GM21737 (cell line): ENCODE data around the gene TOM1L2.

Source experiments
- ATAC-seq: cut with Tn5 transposase; IDR thresholded peaks from one replicate; pipeline ENCODE4 v1.9.1; 2021; ENCODE audit warnings: mild to moderate bottlenecking, moderate library complexity; ENCODE audit not compliant: unreplicated experiment

The TOM1L2 gene

DNA sequence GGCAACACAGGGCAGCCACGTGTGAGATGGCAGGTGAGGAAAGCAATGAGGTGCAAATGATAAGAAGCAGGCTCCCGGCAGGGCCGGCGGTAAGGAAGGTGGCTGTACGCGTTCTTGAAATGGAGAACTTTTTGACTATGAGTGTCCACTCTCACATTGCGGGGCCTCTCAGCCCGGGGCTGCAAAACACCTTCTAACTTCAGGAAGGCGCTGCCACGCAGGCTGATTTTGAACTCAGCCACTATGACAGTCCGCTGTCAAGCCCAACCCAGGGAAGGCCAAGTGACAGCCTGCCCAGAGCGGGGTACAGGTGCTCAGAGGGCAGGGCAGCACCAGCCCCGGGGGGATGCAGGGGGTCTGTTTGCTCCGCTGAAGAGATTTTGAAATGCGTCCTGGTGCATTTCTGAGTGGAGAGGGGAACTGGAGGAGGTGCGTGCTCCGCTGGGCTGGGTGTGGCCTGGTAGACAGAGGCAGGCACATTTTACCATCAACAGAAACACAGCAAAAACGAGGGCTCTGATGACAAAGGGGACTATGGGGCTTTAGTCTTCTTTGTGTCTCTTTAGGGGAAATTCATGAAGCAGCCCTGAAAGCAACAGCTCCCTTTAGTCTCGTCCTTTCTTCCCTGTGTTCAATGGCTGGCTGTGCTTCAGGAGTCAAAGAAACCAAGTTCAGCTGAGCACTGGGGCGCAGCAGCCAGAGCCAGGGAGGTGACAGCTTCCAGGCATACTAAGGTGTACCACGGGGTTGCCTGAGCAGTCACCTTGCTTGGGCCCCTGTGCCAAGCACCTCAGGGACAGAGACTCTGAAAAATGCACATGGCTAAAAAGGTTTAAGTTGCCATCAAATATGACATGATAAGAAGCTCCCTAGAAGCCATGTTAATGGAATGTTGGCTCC is 120.8 kb downstream of the TOM1L2 start:
- no peak for ATAC-seq

DNA sequence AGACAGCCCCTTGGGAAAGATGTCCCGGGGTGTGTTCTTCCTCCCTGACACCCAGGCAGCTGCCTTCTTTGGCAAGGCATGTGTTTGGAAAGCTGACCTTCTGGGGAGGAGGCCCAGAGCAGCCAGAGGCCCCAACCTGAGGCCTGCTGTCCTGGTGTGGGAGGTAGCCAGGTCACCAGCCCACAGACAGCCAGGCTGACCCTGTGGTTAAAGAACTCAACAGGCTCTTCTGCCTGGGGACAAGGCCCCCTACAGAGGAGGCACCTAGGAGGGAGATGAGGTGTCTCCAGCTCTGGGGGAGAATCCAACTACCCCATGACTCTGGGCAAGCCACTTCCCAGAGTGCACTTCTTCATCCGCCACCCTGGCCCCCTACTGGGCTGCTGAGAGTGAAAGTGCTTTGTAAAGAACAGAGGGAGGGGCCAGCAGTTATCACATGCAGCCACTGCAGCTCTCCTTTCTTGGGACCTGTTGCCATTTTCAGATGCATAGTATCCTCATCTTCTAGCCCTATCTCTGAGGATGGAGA is 122.3 kb downstream of the TOM1L2 start:
- ATAC-seq: no peak

DNA sequence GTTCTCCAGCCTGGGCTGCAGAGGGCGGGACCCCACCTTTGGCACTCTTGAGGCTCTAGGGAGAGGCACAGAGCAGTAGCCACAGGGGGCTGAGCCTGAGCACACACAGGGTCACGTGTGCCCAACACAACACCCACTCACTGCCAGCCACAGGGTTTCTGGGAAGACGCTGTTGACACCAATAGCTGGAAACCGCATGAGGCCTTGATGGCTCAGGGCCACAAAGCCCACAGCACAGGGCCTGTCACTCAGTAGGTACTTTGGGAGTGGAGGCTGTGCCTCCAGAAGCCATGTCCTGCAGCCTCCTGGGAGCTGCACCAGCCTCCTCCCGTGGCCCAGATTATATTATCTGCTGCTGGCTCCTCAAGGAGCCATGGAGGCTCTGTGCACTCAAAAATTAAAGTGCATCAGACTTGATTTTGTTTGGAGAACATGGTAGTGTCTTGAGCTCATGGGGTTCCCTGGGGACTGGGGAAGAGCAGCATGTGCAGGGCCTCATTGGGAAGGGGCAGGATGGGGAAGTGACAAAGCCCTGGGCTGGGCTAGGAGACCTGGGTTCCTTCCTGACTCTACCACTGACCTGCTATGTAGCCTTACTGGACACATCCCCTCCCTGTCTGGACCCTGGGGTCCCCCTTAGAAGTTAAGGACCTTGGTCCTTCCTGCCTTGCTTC is 122.9 kb downstream of the TOM1L2 start:
- no peak for ATAC-seq

DNA sequence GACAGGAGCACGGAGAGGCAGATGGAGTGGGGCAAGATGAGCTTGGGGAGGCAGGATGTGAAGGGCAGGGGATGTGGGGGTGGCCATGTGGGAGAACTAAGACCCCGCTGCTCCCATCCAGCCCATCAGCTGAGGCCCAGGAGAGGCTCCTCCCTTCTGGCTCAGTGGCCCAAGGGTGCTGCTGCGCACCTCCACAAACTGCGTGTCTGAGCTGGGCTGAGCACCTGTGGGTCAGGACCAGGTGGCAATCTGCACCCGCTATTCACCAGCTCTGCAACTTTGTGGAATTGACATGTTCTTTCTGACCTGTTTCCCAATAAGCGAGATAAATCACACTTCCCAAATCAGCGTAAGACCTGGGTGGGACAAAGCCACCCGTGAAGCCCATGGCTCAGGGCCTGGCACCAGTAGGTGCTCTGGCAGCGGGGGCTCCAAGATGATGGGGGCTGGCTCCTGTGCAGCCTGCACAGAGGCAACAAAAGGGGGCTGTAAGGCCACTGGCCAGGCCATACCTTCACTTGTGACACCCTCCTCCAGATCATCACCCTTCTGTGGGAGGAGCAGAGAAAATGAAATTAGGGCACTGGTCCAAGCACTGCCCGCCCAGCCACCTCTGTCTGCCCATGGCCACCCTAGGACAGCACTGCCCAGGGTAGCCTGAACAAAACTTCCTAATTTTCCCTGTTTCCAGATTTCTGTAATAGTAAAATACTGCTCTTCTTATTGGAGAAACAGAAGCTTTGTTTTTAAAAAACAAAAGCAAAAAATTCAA is 123.7 kb downstream of the TOM1L2 start:
- no peak for ATAC-seq

DNA sequence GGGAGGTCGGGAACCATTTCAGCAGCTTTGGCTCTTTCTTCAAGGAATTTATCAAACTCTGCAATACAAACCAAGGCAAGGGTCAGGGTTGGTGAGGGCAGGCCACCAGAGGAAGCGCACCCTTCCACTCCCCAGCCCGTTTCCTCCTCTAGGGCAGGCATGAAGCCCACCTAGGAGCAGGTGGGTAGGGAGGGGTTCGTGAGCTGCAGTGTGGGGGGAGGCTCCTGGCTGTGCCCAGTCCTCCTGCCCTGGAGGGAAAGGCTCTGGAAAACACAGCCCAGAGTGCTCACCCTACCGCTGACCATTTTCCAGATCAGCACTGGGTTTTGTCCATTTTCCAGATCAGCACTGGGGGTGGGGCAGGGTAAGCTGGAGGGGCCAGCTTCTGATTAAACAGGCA is 124.5 kb downstream of the TOM1L2 start:
- ATAC-seq: no peak

DNA sequence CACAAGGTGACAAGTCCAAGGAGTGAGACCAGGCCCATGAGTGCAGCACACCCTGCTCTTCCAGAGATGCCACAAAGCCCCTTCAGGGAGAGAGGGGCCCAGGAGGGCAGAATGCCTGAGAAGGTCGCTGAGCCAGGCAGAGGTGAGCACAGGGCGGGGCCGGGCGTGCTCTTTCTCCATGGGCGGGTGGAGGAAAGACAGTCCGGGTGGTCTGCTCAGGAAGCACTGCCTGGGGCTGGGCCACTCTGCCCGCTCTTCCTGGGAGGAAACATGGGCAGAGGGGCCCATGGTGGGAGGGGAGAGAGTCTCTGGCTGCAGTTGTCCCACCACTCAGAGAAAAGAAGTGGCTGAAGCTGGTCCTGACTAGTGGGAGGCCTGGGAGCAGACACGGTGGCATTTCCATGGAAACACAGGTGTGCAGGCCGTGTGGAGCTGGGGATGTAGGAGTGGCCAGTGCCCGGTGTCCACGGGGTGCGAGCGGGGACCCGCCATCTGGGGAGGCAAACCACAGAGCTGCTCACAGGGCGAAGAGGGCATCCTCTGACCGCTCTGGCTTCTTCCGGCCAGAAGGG is 125.0 kb downstream of the TOM1L2 start:
- ATAC-seq: no peak

DNA sequence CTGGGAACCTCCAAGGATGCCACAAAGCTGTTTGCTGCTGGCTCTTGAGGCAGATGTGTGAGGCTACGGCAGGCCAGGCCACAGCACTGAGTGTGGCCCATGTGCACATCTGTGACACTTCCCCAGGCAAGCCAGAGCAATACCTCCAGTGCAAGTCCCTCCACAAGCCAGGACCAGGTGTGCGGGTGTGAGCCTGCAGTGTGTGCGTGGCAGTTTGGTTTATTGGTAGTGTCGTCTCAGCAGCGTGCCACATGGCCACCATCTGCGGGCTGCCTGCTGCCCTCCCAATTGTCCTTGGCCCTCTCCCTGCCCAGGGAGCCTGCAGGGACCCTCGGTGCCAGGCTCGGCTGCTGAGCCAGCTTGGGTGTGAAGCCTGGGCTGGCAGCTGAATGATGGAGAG is 125.6 kb downstream of the TOM1L2 start:
- ATAC-seq: no peak

DNA sequence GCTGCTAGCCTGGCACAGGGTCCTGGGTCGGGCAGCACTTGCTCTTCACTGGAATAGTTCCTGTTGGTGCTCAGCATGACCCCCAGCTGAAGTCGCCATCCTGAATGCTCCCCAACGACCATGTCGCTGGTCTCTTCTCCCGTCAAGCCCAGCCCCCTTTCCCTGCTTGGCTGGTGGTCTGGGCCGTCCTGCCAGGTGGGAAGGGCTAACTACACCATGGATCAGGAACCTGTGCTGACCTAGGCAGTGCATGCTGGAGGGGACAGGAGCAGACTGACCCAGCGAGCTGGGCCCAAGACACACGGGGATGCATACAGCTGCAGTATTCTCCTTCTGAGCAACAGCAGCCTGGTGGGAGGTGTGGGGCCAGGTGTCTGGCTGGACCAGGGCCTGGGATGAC is 126.2 kb downstream of the TOM1L2 start:
- no peak for ATAC-seq

DNA sequence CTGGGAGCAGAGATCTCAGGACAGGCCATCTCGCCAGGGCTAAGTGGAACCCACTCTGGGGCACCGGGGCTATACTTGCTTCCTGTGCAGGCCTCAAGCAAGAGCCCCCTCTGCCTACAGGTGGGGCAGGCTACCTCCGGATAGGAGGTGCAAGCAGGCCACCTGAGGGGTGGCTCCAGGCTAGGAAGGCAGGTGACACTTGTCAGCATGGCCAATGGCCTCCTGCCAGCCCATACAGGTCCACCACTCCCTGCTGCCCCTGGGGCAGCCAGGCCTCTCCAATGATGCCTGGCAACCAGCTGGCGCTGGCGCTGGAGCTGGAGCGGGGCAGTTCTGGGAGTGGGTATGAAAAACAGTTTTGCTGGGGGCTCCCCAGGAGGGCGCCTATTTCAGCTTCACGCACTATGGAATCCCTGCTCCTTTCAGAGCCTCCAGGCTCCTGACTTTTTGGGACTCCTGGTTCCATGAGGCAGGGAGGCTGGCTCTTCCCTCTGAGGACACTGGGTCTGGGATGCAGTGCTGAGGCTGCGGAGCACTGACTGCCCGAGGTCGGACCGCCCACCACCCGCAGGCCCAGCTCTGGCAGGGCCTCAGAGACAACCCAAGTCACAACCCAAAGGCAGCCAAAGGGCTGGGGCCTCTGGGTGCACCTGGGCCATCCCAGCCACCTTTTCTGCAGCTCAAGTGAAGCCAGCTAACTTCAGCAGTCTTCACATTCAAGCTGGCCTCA is 127.0 kb downstream of the TOM1L2 start:
- no peak for ATAC-seq

DNA sequence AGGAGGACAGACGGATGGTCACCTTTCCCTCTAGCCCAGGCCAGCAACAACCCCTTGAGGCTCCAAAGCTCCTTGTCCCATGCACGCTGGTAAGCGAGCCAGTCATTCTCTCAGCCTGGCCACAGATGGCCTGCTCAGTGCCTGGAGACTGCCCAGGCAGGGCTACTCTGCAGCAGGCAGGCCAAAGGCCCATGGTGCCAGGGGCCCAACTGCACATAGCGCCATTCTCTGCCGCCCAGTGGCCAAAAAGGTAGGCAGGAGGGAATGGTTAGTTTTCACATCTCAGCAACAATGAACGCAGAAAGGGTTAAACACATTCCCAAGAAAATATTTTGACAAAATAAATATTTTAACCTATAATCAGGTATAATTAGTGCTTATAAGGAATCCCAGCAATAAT is 127.7 kb downstream of the TOM1L2 start:
- no peak for ATAC-seq

DNA sequence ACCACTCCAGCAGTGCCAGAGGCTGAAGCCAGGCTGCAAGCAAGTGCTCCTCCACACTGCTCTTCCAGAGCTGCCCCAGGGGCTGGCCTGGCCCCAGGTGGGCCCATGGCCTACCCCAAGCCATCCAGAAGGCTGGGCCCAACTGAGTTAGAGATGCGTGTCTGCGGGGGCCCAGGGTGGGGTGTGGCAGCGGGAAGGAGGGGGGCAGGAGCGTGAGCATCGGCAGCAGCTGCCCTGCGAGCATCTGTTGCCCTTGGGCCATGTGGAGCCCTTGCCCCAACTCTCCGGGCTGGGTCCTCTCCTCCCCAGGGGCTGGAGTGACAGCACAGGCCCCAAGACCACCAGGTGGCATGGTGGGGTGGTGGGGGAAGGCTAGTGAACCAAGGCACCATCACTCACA is 128.1 kb downstream of the TOM1L2 start:
- ATAC-seq: no peak

DNA sequence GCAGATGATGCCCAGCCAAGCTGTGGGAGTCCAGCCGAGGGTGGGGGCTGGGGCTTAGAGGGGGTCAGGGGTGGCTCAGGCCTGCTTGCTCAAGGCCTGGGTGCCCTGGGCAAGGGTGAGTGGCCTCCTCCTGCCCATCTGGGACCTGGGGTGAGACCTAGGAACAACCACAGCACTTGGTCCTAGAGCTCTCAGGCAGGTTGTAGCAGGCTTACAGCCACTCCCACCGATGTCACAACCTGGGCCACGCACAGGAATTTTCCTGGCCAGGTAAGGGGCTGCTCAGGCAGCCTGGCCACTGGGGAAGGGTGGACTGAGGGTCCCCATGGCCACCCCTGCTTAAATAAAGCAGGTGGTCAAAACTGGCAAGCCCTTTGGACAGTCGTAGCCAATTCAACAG is 129.1 kb downstream of the TOM1L2 start:
- no peak for ATAC-seq

DNA sequence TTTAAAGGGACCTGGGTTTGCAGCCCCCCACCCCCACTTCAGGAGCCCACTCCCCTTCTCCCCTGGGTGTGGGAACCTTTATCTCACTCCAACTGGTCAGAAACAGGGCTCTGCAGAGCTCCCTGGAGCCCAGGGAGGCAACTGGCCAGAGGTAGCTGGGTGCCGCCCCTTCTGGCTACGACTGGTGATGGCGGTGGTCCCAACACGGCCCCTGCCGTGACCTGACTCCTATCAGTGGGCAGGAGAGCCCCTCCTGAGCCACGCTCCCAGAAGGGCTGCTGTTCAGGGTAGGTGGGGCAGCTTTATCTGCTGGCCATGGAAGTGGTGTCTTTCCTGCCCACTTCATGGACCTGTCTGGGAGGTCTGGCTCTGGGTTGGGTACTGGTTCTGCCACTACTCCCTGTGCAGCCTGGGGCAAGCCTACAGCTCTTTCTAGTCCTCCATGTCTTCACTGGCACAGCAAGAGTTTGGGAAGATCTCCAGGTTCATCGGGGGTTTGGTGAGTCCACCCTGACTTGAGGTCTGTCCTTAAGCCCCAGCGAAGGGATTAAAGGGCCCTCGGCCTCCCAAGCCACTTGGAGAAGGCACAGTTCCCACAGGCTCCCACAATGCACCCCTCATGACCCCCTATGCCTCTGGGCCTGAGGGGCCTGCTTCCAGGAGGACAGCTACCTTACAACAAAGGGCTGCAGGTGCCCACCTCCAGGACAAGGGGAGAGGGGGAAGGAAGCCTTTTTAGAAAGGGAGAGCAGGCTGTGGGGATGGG is 129.9 kb downstream of the TOM1L2 start:
- ATAC-seq: no peak

DNA sequence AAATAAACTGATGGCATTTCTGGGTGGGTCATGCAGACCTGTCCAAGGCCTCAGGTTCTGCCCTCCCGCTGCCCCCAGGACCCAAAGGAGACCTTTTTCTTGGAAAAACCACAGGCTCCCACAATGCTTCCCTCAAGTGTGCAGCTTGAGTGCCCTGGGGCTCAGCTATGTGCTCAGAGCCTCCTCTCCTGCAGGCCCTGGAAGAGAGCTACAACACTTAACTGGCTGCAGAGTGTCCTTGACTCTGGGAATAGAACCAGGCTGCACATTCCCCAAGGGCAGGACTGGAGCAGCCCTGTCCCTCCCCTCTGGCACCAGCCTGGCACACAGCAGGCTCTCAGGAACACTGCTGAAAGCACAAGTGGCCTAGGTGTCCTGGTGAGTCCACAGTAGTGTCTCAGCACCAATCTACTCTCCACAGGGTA is 130.6 kb downstream of the TOM1L2 start:
- no peak for ATAC-seq

DNA sequence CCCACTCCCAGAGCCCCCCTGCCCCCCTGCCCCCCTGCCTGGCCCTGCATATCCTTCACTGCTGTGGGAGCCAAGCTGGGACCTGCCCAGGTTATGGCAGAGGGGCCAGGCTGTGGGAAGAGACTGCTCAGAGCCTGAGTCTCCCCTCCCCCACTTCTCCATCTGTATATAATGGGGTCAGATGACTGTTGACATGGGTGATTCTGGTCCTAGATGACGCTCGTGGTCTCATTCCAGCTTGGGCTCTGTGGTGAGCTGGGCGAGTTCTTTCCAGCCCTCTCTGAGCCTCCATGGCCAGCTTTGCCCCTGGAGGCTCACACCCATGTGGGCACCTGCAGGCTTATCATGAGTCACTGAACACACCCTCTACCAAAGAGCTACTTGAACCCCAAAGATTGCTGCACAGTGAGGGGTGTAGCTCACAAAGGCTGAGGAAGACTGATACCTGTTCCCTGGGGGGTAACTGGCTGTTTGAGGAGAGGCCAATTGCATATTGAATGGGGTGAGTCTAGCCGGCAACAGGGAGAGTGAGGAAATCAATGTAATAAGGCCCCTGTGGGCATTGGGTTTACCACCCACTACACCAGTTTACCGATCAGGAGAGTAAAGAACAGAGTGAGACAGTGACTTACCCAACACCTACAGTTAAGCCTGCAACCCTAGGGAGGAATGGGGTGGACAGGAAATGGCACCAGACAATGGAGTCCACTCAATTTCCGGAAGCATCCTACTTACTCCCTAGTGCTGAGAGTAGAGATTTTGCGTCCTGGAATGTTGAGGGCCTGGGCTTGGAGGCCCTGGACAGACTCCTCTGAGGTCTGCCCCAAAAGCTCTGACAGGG is 131.2 kb downstream of the TOM1L2 start:
- no peak for ATAC-seq

DNA sequence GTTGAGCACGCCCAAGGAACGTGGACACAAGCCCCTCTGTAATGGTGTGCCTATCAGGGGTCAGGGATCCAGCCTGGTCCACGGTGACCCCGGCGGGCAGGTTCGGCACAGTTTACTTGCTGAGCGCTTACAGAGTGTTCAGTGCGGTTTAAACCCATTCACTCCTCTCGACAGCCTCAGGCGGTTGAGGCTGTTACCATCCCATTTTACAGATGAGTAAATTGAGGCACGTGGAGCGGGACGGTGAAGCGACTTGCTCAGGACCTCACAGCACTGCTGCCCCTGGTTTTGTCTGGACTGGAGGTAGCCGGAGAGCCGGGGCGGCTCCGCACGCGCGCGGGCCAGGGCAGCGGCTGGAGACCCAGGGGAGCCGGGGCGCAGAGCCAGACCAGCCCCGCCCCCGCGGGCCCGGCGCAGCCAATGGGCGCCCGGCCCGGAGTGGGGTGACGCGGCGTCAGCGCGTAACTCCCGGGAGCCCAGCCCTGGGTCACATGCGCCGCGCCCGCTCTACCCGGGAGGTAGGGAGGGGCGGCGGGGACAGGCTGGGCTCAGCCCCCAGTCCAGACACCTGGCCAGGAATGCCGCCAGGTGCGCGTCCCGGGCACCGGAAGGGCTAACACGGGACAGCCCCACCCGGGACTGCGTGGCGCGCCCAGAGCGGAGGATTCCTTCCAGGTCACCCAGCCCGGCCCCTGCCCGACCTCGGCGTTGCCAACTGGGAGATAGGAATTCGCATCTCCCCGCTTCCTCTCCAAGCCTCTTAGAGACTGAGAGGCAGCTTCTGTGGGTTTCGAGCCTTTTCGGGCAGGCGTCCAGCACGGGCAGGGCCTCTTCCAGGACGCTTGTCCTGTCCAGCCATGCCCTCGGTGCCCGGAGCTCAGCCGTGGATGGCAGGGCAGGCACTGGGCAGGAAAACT is 132.2 kb downstream of the TOM1L2 start:
- ATAC-seq: peak; percentile 50
